HCT116 (cell line): ENCODE data around the gene MOV10L1. TPM values are rescaled to one million over a fixed set of nuclear protein-coding genes. Genes with fewer than 3 reads are reported as not detected.

Experiments used
- ATAC-seq: fragments of 200-7000 bp; cut with Tn5 transposase; 2 replicates; pipeline ENCODE4 v1.9.1; 2020; ENCODE audit warnings: mild to moderate bottlenecking, moderate library complexity
- BruUV-seq: library from RNA; stranded (reverse); fragments of 400-500 nt; replicated peaks from 2 replicates; lab custom pipeline; 2021; lab: Mats Ljungman, UMichigan
- CTCF ChIA-PET: fragments of 300-600 bp; sonication (Branson Sonifier 250); formaldehyde crosslinking; loops from one replicate; lab custom pipeline; 2021; ENCODE audit warnings: antibody characterized with exemption; lab: Charles Lee
- POLR2A ChIA-PET: fragments of 300-600, 350-600 bp; sonication (Branson Sonifier 250); formaldehyde crosslinking; loops from one replicate; lab custom pipeline; 2021; ENCODE audit warnings: antibody characterized with exemption; lab: Charles Lee
- RAD21 ChIA-PET, 2 experiments: fragments of 300-600 bp; sonication (Branson Sonifier 250); formaldehyde crosslinking; loops; one replicate each; lab custom pipeline; 2023; ENCODE audit warnings: low total read pairs in 2 of 2; ENCODE audit not compliant: uncharacterized antibody in 2 of 2, unreplicated experiment in 2 of 2, low non-redundant PET in 1 of 2; lab: Charles Lee
- DNase-seq: peaks from one replicate; pipeline ENCODE4 v3.0.0-alpha.2; 2010; ENCODE audit warnings: low read depth, low spot score
- H2AFZ ChIP-seq: fragments of 200-600 bp; shearing (Covaris generic), sonication (generic); 2 replicates; pipeline ENCODE4 v1.6.1; 2017; ENCODE audit warnings: low read depth, mixed run types, mixed read lengths, antibody characterized with exemption, low read length; ENCODE audit not compliant: poor library complexity, severe bottlenecking
- H3K27ac ChIP-seq: 2 replicates; pipeline ENCODE4 v1.5.1; 2012; ENCODE audit warnings: low read depth, low read length
- H3K27me3 ChIP-seq: fragments of 200-600 bp; sonication (generic); 2 replicates; pipeline ENCODE4 v1.6.1; 2016; ENCODE audit warnings: mixed run types, low read length, mixed read lengths; ENCODE audit not compliant: insufficient read depth
- H3K36me3 ChIP-seq, 2 experiments: fragments of 200-500 bp in 1 of 2; fragments of 200-600 bp in 1 of 2; sonication (Bioruptor generic) in 1 of 2; sonication (generic) in 1 of 2; 2 replicates each; pipeline versions ENCODE4 v1.5.1 to v1.6.1; 2014 to 2016; ENCODE audit warnings: low read length in 2 of 2, inconsistent platforms in 1 of 2, mixed read lengths in 1 of 2, mixed run types in 1 of 2; ENCODE audit not compliant: insufficient read depth in 2 of 2, control insufficient read depth in 1 of 2
- H3K4me1 ChIP-seq, 2 experiments: fragments of 200-600 bp in 1 of 2; sonication (generic) in 1 of 2; 2 replicates each; pipeline versions ENCODE4 v1.5.1 to v1.6.1; 2012 to 2017; ENCODE audit warnings: low read length in 2 of 2, inconsistent platforms in 1 of 2, mild to moderate bottlenecking in 1 of 2, mixed read lengths in 1 of 2, mixed run types in 1 of 2, moderate library complexity in 1 of 2; ENCODE audit not compliant: insufficient read depth in 2 of 2, control insufficient read depth in 1 of 2
- H3K4me2 ChIP-seq: fragments of 200-600 bp; sonication (generic); 2 replicates; pipeline ENCODE4 v1.6.1; 2017; ENCODE audit warnings: mixed run types, low read length, mixed read lengths
- H3K4me3 ChIP-seq, 2 experiments: fragments of 200-600 bp in 1 of 2; sonication (generic) in 1 of 2; replicated peaks in 1 of 2; 2 replicates each; pipeline ENCODE4 v1.5.1; 2011 to 2016; ENCODE audit warnings: low read length in 2 of 2, control low read depth in 1 of 2, low read depth in 1 of 2, mild to moderate bottlenecking in 1 of 2, mixed read lengths in 1 of 2, mixed run types in 1 of 2
- H3K79me2 ChIP-seq: fragments of 200-600 bp; sonication (generic); 2 replicates; pipeline ENCODE4 v1.6.1; 2017; ENCODE audit warnings: mild to moderate bottlenecking, mixed run types, low read length, moderate library complexity, mixed read lengths; ENCODE audit not compliant: insufficient read depth
- H3K9ac ChIP-seq: fragments of 200-600 bp; sonication (generic); 2 replicates; pipeline ENCODE4 v1.6.1; 2016; ENCODE audit warnings: low read length, mixed read lengths
- H3K9me2 ChIP-seq: fragments of 200-600 bp; sonication (generic), shearing (Covaris generic); 2 replicates; pipeline ENCODE4 v1.6.1; 2017; ENCODE audit warnings: mixed run types, mild to moderate bottlenecking, moderate library complexity; ENCODE audit not compliant: insufficient read depth
- H3K9me3 ChIP-seq, 2 experiments: fragments of 200-500 bp in 1 of 2; fragments of 200-600 bp in 1 of 2; sonication (Bioruptor generic) in 1 of 2; sonication (generic) in 1 of 2; 2 replicates each; pipeline ENCODE4 v1.6.1; 2014 to 2017; ENCODE audit warnings: low read length in 2 of 2, mixed read lengths in 2 of 2, inconsistent platforms in 1 of 2, low read depth in 1 of 2, mild to moderate bottlenecking in 1 of 2, mixed run types in 1 of 2, moderate library complexity in 1 of 2; ENCODE audit not compliant: control insufficient read depth in 1 of 2, insufficient read depth in 1 of 2
- H4K20me1 ChIP-seq: fragments of 200-600 bp; sonication (generic), shearing (Covaris generic); 2 replicates; pipeline ENCODE4 v1.6.1; 2017; ENCODE audit warnings: mixed run types, mild to moderate bottlenecking, moderate library complexity; ENCODE audit not compliant: insufficient read depth
- ELF1 ChIP-seq: IDR thresholded peaks from 2 replicates; pipeline ENCODE4 v1.6.1; 2012; ENCODE audit warnings: low read depth, borderline replicate concordance
- FOSL1 ChIP-seq: IDR thresholded peaks from 2 replicates; pipeline ENCODE4 v1.6.1; 2012; ENCODE audit warnings: low read depth
- MAX ChIP-seq: IDR thresholded peaks from 2 replicates; pipeline ENCODE4 v1.6.1; 2012
- POLR2A ChIP-seq: IDR thresholded peaks from 2 replicates; pipeline ENCODE4 v1.7.0; 2011; ENCODE audit warnings: borderline replicate concordance; ENCODE audit not compliant: insufficient read depth, insufficient read length; ENCODE audit errors: extremely low read depth
- POLR2AphosphoS5 ChIP-seq: IDR thresholded peaks from 2 replicates; pipeline ENCODE4 v1.6.1; 2011; ENCODE audit warnings: mild to moderate bottlenecking, low read depth, low read length, moderate library complexity
- SRF ChIP-seq: IDR thresholded peaks from 2 replicates; pipeline ENCODE4 v1.6.1; 2012; ENCODE audit warnings: low read depth
- intact Hi-C: fragments of 100-400 bp; cut with micrococcal nuclease; formaldehyde crosslinking; loops from 2 replicates; pipeline ENCODE4 v1.10.0; 2022
- total RNA-seq: library from RNA; stranded (reverse); gene quantifications from one replicate; pipeline ENCODE4 v1.2.1, GENCODE V29; 2021; ENCODE audit not compliant: unreplicated experiment

The MOV10L1 gene
- total RNA-seq, 1 experiment from 2014 or later: not detected

- TF ChIP-seq POLR2A (no peak), ELF1 (no peak), MAX (no peak), FOSL1 (no peak), SRF (no peak)
Observed at GRCh38 chr22:50112151-50113118, 22.6 kb downstream of the MOV10L1 start (continued).

GRCh38 chr22:50114221-50115021 lies 24.6 kb downstream of the MOV10L1 start:
- POLR2A ChIA-PET: interaction anchor here (1.0 kb wide), 1 partner anchor 11 kb away, joined by 6 read pairs; no protein-coding TSS in a partner anchor
- TF ChIP-seq POLR2AphosphoS5: no peak
- TF ChIP-seq, all 23 proteins: peak for 0
- CTCF ChIA-PET: no interaction called here
- Histone ChIP-seq H3K9me2 (no peaks in the 10 kb centered on the region), H3K36me3 (no peaks in the 10 kb centered on the region), H2AFZ (no peak overlapping the region), H3K9ac (no peak overlapping the region), H4K20me1 (no peaks in the 10 kb centered on the region), H3K4me1 (peaks cover 2 to 7% of the 10 kb centered on the region in 2 experiments; a peak in 1 of 4 replicates), H3K79me2 (no peaks in the 10 kb centered on the region), H3K4me2 (no peak overlapping the region), H3K27me3 (no peaks in the 10 kb centered on the region), H3K4me3 (no peak overlapping the region), H3K27ac (no peak overlapping the region), H3K9me3 (no peaks in the 10 kb centered on the region)
- DNase-seq (no peak), ATAC-seq (no peak)
- RAD21 ChIA-PET: no interaction called here
- intact Hi-C loops: no loop called here
- BruUV-seq: no TSS peak
